ENCODE measurements around the gene ZNF655.

Gene ZNF655, protein sequence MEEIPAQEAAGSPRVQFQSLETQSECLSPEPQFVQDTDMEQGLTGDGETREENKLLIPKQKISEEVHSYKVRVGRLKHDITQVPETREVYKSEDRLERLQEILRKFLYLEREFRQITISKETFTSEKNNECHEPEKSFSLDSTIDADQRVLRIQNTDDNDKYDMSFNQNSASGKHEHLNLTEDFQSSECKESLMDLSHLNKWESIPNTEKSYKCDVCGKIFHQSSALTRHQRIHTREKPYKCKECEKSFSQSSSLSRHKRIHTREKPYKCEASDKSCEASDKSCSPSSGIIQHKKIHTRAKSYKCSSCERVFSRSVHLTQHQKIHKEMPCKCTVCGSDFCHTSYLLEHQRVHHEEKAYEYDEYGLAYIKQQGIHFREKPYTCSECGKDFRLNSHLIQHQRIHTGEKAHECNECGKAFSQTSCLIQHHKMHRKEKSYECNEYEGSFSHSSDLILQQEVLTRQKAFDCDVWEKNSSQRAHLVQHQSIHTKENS

GRCh38 chr7:99558306-99559174, at the start of gene ZNF655:
Gene ZNF655, plus strand, starts transcription at chr7:99558642. Its CDS starts 1,918 bp downstream, at chr7:99560560.
- DNase-seq (ENCODE audit: low read depth) = peak; percentile 90
- no peak for TF ChIP-seq CTCF (conservative IDR thresholded peaks at IDR 0.05; ENCODE audit: low read depth, low read length)
- peak within 1 kb of the TSS; percentile 93 for H3K4me3 ChIP-seq (ENCODE audit: low read depth, low read length)

DNA sequence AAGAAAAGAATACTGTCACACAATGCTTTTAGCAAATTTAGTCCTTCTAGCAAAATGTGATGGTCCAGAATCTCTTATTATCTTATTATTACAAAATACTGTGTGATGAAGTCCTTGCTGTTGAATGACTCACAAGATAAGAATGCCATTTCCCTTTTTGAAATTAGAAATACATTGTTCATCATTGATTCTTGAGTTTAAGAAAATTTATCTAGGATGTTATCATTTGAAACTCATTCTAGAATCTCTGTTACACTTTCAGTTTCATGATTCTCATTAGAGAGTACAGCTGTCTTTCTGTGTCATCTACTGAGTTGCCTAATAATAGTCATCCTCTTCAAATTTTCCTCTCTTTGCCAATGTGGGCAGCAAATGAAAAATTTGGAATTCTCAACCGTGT, 44.4 kb upstream of the ZNF655 start:
- TF ChIP-seq CTCF (conservative IDR thresholded peaks at IDR 0.05; ENCODE audit: low read depth, low read length) = no peak
- no peak overlapping the region for H3K4me3 ChIP-seq (ENCODE audit: low read depth, low read length)
- peak; percentile 49 for DNase-seq (ENCODE audit: low read depth)

DNA sequence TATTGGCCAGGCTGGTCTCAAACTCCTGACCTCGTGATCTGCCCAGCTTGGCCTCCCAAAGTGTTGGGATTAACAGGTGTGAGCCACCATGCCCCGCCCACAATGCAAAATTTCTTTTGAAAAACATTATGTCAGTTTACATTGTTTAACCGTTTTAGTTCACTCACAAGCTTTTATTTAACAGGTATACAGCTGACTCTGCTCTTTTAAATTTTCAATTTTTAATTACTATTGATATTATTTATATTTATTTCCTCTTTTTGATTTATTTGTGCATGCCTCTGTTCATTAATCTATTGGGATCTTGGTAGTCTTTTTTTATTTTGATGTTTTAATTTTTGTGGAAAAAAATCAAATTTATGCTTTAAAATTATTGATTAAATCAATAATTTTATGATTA, 37.0 kb upstream of the ZNF655 start:
- no peak for TF ChIP-seq CTCF (conservative IDR thresholded peaks at IDR 0.05; ENCODE audit: low read depth, low read length)
- H3K4me3 ChIP-seq (ENCODE audit: low read depth, low read length) = no peak overlapping the region
- no peak for DNase-seq (ENCODE audit: low read depth)

DNA sequence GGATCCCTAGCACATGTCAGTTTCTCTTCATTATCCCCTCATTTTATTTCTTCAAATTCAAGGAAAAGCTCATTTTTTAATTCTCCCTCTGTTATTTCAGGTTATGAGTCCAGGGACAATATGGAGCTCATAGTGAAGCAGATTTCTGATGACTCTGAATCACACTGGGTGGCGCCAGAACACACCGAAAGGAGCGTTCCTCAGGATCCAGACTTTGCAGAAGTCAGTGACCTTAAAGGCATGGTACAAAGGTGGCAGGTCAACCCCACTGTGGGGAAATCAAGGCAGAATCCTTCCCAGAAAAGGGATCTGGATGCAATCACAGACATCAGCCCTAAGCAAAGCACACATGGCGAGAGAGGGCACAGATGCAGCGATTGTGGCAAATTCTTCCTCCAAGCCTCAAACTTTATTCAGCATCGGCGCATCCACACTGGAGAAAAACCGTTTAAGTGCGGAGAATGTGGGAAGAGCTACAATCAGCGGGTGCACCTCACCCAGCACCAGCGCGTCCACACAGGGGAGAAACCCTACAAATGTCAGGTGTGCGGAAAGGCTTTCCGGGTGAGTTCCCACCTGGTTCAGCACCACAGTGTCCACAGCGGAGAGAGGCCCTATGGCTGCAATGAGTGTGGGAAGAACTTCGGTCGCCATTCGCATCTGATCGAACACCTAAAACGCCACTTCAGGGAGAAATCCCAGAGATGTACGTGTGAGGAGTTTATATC, 32.6 kb upstream of the ZNF655 start:
- DNase-seq (ENCODE audit: low read depth) = peak; percentile 30
- TF ChIP-seq CTCF (conservative IDR thresholded peaks at IDR 0.05; ENCODE audit: low read depth, low read length) = peak; percentile 47
- H3K4me3 ChIP-seq (ENCODE audit: low read depth, low read length) = no peak overlapping the region

GRCh38 chr7:99531354-99531765, 27.1 kb upstream of the ZNF655 start:
- no peak overlapping the region for H3K4me3 ChIP-seq (ENCODE audit: low read depth, low read length)

More at GRCh38 chr7:99531354-99531765, 27.1 kb upstream of the ZNF655 start:
- TF ChIP-seq CTCF (conservative IDR thresholded peaks at IDR 0.05; ENCODE audit: low read depth, low read length) = no peak
- peak; percentile 11 for DNase-seq (ENCODE audit: low read depth)

Data from choroid plexus epithelial cell (primary cell).